ENCODE data around the gene CDC42SE2.
"Not testable (repeated sequence)": the region's sequence is repeated elsewhere in the genome, so short reads cannot be mapped to it uniquely, and the experiment has no call there.

CDC42SE2 gene

DNA sequence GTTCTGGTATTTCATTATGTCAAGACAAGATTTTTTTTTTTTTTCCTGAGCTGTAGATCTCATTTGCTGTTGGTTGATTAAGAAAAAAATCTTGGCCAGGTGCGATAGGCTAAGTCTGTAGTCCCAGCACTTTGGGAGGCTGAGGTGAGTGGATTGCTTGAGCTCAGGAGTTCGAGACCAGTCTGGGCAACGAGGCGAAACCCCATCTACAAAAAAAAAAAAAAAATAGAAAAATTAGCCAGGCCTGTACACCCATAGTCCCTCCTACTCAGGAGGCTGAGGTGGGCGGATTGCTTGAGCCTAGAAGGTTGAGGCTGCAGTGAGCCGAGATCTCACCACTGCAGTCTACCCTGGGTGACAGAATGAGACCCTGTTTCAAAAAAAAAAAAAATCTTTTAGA, 12.2 kb downstream of the CDC42SE2 start:
- no peak overlapping the region for H3K4me3 ChIP-seq (ENCODE audit: low read depth, low read length)
- no peak for DNase-seq (ENCODE audit: low read depth)
- TF ChIP-seq MYC (IDR thresholded peaks at IDR 0.05; ENCODE audit: low read depth, low read length) (no peak), POLR2A (IDR thresholded peaks at IDR 0.05; ENCODE audit: extremely low read depth, insufficient read length) (no peak)
- TF ChIP-seq, protein P1, sequence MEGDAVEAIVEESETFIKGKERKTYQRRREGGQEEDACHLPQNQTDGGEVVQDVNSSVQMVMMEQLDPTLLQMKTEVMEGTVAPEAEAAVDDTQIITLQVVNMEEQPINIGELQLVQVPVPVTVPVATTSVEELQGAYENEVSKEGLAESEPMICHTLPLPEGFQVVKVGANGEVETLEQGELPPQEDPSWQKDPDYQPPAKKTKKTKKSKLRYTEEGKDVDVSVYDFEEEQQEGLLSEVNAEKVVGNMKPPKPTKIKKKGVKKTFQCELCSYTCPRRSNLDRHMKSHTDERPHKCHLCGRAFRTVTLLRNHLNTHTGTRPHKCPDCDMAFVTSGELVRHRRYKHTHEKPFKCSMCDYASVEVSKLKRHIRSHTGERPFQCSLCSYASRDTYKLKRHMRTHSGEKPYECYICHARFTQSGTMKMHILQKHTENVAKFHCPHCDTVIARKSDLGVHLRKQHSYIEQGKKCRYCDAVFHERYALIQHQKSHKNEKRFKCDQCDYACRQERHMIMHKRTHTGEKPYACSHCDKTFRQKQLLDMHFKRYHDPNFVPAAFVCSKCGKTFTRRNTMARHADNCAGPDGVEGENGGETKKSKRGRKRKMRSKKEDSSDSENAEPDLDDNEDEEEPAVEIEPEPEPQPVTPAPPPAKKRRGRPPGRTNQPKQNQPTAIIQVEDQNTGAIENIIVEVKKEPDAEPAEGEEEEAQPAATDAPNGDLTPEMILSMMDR (IDR thresholded peaks at IDR 0.05; ENCODE audit: low read depth, low read length), result no peak
- TF ChIP-seq, protein P2, sequence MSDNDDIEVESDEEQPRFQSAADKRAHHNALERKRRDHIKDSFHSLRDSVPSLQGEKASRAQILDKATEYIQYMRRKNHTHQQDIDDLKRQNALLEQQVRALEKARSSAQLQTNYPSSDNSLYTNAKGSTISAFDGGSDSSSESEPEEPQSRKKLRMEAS (IDR thresholded peaks at IDR 0.05; ENCODE audit: low read depth, low read length), result no peak

DNA sequence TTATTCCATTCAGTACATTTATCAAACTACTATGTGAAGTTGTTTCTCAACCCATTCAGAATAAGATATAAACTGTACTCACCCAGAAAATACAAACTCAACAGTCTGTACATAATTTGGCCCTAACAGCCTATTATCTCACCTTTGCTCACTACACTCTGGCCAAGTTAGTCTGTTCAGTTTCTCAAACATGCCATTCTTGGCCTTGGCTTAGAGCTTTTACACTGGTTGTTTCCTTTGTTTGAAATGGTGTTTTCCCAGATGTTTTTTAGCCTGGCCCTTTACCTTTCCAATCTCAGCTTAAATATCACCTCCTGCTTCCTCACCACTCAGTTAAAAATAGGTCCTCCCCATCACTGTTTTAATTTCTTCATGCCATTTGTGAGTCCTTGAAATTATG, 13.6 kb downstream of the CDC42SE2 start:
- no peak for TF ChIP-seq POLR2A (IDR thresholded peaks at IDR 0.05; ENCODE audit: extremely low read depth, insufficient read length)
- no peak for TF ChIP-seq MYC (IDR thresholded peaks at IDR 0.05; ENCODE audit: low read depth, low read length)
- TF ChIP-seq, protein P1 (IDR thresholded peaks at IDR 0.05; ENCODE audit: low read depth, low read length), result no peak
- TF ChIP-seq, protein P2 (IDR thresholded peaks at IDR 0.05; ENCODE audit: low read depth, low read length), result no peak
- H3K4me3 ChIP-seq (ENCODE audit: low read depth, low read length), result no peak overlapping the region
- DNase-seq (ENCODE audit: low read depth), result no peak

DNA sequence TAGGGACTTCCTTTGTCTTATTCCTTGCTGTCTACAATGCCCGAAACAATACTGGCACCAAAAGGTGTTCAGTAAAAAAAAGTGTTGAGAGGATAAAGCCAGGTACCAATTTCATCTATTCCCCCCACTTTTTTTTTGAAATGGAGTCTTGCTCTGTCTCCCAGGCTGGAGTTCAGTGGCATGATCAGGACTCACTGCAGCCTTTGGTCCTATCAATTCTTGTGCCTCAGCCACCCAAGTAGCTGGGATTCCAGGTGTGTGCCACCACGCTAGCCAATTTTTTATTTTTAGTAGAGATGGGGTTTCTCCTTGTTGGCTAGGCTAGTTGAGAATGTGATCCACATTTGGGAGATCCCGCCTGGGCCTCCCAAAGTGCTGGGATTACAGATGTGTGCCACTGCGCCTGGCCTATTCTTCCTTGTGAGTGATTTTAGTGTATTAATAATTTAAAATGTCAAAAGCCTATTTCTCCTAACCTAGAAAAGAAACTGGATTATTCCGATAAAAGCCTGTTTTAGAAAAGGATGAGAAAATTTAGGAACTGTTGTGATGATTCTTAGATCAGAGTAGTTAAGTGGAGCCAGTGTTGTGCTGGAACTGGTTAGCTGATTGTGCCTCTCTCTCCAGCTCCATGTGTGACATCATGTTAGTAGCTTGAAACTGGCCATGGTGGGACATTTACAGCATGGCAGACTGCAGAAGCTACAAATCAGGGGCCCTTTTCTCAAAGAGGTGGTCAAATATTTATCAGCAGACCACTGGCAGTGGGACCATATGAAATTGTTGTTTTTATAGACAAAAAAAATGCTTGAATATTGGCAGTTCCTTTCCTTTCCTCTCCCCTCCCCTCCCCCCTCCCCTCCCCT, 14.3 kb downstream of the CDC42SE2 start:
- H3K4me3 ChIP-seq (ENCODE audit: low read depth, low read length), result no peak overlapping the region
- DNase-seq (ENCODE audit: low read depth), result peak; percentile 45
- TF ChIP-seq, protein P1 (IDR thresholded peaks at IDR 0.05; ENCODE audit: low read depth, low read length), result no peak
- TF ChIP-seq MYC (IDR thresholded peaks at IDR 0.05; ENCODE audit: low read depth, low read length) (no peak), POLR2A (IDR thresholded peaks at IDR 0.05; ENCODE audit: extremely low read depth, insufficient read length) (no peak)
- TF ChIP-seq, protein P2 (IDR thresholded peaks at IDR 0.05; ENCODE audit: low read depth, low read length), result no peak

DNA sequence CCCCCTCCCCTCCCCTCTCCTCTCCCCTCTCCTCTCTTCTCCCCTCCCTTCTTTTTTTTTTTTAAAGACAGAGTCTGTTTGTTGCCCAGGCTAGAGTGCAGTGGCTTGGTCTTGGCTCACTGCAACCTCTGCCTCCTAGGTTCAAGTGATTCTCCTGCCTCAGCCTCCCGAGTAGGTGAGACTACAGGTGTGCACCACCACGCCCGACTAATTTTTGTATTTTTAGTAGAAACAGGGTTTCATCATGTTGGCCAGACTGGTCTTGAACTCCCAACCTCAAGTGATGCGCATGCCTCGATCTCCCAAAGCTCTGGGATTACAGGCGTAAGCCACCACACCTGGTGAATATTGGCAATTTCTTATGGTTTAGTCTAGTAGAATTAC, 14.9 kb downstream of the CDC42SE2 start:
- DNase-seq (ENCODE audit: low read depth); H3K4me3 ChIP-seq (ENCODE audit: low read depth, low read length): not testable (repeated sequence)

DNA sequence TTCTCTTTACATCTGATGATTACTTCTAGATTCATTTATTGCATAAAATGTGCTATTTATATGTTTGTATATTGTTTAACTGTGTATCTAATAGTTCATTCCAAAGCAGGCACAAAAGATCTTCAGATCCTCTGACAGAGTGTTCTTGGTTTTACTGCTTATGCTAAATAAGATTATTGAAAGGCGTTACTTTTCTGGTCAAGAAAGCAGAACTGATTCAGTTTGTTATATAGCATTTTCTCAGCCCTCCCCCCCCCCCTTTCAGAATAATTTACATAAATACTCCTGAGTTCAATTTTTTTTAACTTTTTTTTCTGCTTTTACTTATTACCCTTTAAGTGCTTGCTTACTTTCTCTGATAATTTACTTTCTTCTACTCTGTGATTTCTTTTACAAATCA, 15.4 kb downstream of the CDC42SE2 start:
- no peak for DNase-seq (ENCODE audit: low read depth)
- TF ChIP-seq, protein P1 (IDR thresholded peaks at IDR 0.05; ENCODE audit: low read depth, low read length), result no peak
- TF ChIP-seq, protein P2 (IDR thresholded peaks at IDR 0.05; ENCODE audit: low read depth, low read length), result no peak
- TF ChIP-seq POLR2A (IDR thresholded peaks at IDR 0.05; ENCODE audit: extremely low read depth, insufficient read length) (no peak), MYC (IDR thresholded peaks at IDR 0.05; ENCODE audit: low read depth, low read length) (no peak)
- no peak overlapping the region for H3K4me3 ChIP-seq (ENCODE audit: low read depth, low read length)

DNA sequence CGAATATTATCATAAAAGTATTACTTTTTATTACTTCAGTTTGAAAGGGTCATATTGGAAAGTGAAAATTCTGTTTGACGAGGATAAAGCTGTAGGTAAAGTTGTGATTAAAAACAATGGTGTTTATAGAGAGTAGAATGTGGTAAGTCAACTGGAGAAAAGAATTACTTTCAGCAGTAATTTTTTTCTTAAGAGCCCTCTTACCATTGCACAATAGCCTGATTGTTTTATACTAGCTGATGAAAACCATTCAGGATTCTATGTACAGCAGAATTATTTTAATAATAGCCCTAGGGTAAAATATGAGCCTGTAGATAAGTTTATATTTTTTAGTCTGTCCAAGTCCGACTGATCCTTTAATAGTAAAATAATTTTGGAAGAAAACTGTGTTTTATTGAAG, 16.6 kb downstream of the CDC42SE2 start:
- TF ChIP-seq, protein P2 (IDR thresholded peaks at IDR 0.05; ENCODE audit: low read depth, low read length), result no peak
- no peak for TF ChIP-seq POLR2A (IDR thresholded peaks at IDR 0.05; ENCODE audit: extremely low read depth, insufficient read length)
- TF ChIP-seq, protein P1 (IDR thresholded peaks at IDR 0.05; ENCODE audit: low read depth, low read length), result no peak
- no peak for TF ChIP-seq MYC (IDR thresholded peaks at IDR 0.05; ENCODE audit: low read depth, low read length)
- DNase-seq (ENCODE audit: low read depth), result no peak
- H3K4me3 ChIP-seq (ENCODE audit: low read depth, low read length), result no peak overlapping the region

All from NB4 (cell line).